Measurements from ENCODE around the gene COLEC11.

The COLEC11 gene

DNA sequence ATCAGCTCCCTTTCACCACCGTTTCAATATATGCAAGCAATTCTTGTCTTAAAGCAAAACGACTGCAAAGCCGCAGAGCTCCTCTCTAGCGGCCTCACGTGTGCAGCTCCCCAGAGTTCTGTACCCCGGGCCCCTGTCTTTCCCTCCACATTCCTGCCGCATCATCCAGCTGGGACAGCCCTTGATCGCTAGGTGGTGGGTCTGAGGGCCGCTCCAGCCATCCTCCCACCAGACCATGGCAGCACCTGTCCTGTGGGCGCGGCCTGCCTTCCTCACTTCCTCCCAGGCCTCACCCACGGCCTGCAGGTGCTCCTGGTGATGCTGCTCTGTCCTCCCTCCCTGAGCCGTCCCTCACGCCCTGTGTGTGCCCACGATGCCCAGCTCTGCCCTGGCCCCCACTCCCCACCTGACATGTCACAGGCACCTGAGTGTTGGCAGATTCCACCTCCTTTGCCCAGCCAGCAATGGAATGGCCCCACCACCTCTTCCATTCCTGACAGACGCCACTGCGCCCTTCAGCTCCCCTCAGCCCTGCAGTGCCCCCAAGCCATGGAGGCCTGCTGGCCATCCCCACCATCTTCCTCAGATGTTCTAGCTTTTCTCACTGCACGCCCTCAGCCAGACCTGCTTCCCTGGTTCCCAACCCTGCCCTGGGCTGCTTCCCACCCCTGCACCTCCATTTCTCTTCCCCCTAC, 47.8 kb downstream of the COLEC11 start:
- WGBS, result 92% methylated on average over 18 of the region's 18 CpGs

DNA sequence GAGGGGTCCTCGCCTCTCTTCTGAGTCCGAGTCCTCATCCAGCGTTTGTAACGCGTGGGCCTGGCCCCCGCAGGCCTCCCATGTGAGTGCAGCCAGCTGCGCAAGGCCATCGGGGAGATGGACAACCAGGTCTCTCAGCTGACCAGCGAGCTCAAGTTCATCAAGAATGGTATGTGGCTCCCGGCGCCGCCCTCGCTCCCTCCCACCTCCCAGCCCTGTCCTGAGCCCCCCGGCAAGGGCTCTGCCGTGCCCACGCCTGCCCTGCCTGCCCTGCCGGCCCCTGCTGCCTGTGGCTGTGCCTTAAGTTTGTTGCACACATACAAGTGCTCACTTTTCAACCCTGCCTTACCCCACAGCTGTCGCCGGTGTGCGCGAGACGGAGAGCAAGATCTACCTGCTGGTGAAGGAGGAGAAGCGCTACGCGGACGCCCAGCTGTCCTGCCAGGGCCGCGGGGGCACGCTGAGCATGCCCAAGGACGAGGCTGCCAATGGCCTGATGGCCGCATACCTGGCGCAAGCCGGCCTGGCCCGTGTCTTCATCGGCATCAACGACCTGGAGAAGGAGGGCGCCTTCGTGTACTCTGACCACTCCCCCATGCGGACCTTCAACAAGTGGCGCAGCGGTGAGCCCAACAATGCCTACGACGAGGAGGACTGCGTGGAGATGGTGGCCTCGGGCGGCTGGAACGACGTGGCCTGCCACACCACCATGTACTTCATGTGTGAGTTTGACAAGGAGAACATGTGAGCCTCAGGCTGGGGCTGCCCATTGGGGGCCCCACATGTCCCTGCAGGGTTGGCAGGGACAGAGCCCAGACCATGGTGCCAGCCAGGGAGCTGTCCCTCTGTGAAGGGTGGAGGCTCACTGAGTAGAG, 48.7 kb downstream of the COLEC11 start:
- H3K36me3 ChIP-seq (ENCODE audit: insufficient read depth, low read length), result no peaks in the 10 kb centered on the region
- H3K9me3 ChIP-seq (ENCODE audit: insufficient read depth, low read depth, low read length), result no peaks in the 10 kb centered on the region
- WGBS, result 95% methylated on average over 48 of the region's 48 CpGs
- H3K4me3 ChIP-seq (ENCODE audit: low read length), result no peak overlapping the region
- no peaks in the 10 kb centered on the region for H3K27me3 ChIP-seq (ENCODE audit: insufficient read depth, low read length)
- H3K9ac ChIP-seq (ENCODE audit: low read depth, low read length), result no peak overlapping the region
- no peak overlapping the region for H3K27ac ChIP-seq (ENCODE audit: low read depth, low read length)
- no peaks in the 10 kb centered on the region for H3K4me1 ChIP-seq (ENCODE audit: insufficient read depth, low read length)

More for the DNA sequence above, 47.8 kb downstream of the COLEC11 start:
- Histone ChIP-seq H3K27ac (ENCODE audit: low read depth, low read length) (no peak overlapping the region), H3K27me3 (ENCODE audit: insufficient read depth, low read length) (no peaks in the 10 kb centered on the region), H3K9me3 (ENCODE audit: insufficient read depth, low read depth, low read length) (no peaks in the 10 kb centered on the region), H3K4me1 (ENCODE audit: insufficient read depth, low read length) (no peaks in the 10 kb centered on the region), H3K36me3 (ENCODE audit: insufficient read depth, low read length) (no peaks in the 10 kb centered on the region), H3K9ac (ENCODE audit: low read depth, low read length) (no peak overlapping the region), H3K4me3 (ENCODE audit: low read length) (no peak overlapping the region)

DNA sequence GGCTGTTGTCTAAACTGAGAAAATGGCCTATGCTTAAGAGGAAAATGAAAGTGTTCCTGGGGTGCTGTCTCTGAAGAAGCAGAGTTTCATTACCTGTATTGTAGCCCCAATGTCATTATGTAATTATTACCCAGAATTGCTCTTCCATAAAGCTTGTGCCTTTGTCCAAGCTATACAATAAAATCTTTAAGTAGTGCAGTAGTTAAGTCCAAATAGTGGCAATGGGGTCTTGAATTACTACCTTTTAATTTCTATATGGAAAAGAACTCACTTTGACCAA, 49.3 kb downstream of the COLEC11 start:
- H3K9ac ChIP-seq (ENCODE audit: low read depth, low read length), result no peak overlapping the region
- no peaks in the 10 kb centered on the region for H3K36me3 ChIP-seq (ENCODE audit: insufficient read depth, low read length)
- H3K27me3 ChIP-seq (ENCODE audit: insufficient read depth, low read length), result no peaks in the 10 kb centered on the region
- no peaks in the 10 kb centered on the region for H3K4me1 ChIP-seq (ENCODE audit: insufficient read depth, low read length)
- no peaks in the 10 kb centered on the region for H3K9me3 ChIP-seq (ENCODE audit: insufficient read depth, low read depth, low read length)
- H3K27ac ChIP-seq (ENCODE audit: low read depth, low read length), result no peak overlapping the region
- no peak overlapping the region for H3K4me3 ChIP-seq (ENCODE audit: low read length)

GRCh38 chr2:3644891-3645605, 50.1 kb downstream of the COLEC11 start:
- Histone ChIP-seq H3K9ac (ENCODE audit: low read depth, low read length) (no peak overlapping the region), H3K27ac (ENCODE audit: low read depth, low read length) (no peak overlapping the region), H3K27me3 (ENCODE audit: insufficient read depth, low read length) (no peaks in the 10 kb centered on the region), H3K4me1 (ENCODE audit: insufficient read depth, low read length) (no peaks in the 10 kb centered on the region), H3K9me3 (ENCODE audit: insufficient read depth, low read depth, low read length) (no peaks in the 10 kb centered on the region), H3K36me3 (ENCODE audit: insufficient read depth, low read length) (no peaks in the 10 kb centered on the region), H3K4me3 (ENCODE audit: low read length) (no peak overlapping the region)
- WGBS, result 88% methylated on average over 15 of the region's 15 CpGs

- H3K27ac ChIP-seq (ENCODE audit: low read depth, low read length), result no peak overlapping the region
- no peak overlapping the region for H3K9ac ChIP-seq (ENCODE audit: low read depth, low read length)
- no peaks in the 10 kb centered on the region for H3K36me3 ChIP-seq (ENCODE audit: insufficient read depth, low read length)
- H3K4me3 ChIP-seq (ENCODE audit: low read length), result no peak overlapping the region
- H3K4me1 ChIP-seq (ENCODE audit: insufficient read depth, low read length), result no peaks in the 10 kb centered on the region; the same call in 1 of the 2 replicates
- no peaks in the 10 kb centered on the region for H3K9me3 ChIP-seq (ENCODE audit: insufficient read depth, low read depth, low read length)
- no peaks in the 10 kb centered on the region for H3K27me3 ChIP-seq (ENCODE audit: insufficient read depth, low read length)
- 88% methylated on average over 10 of the region's 10 CpGs for WGBS
These were observed 51.0 kb downstream of the COLEC11 start for GRCh38 chr2:3645745-3646389.

DNA sequence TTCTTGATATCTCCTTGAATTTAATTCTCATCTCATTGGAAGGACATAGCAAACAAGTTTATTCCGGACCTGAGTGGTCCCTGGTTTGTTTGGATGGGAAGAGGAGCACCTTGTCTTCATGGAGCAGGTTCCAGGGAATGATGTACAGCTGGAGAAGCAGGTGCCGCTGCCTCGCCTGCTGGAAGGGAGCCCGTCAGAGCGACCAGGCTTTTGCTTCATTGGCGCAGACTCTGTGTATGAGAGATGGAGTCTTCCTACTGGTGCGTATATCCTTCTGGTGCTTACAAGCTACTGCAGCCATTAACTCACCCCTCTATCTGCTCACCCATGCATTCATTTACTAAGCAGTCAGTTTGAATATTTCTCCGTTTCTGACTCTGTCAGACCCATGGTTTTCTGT, 51.5 kb downstream of the COLEC11 start:
- no peaks in the 10 kb centered on the region for H3K36me3 ChIP-seq (ENCODE audit: insufficient read depth, low read length)
- H3K4me3 ChIP-seq (ENCODE audit: low read length), result no peak overlapping the region
- WGBS, result 94% methylated on average over 7 of the region's 8 CpGs
- no peak overlapping the region for H3K9ac ChIP-seq (ENCODE audit: low read depth, low read length)
- no peaks in the 10 kb centered on the region for H3K9me3 ChIP-seq (ENCODE audit: insufficient read depth, low read depth, low read length)
- no peaks in the 10 kb centered on the region for H3K27me3 ChIP-seq (ENCODE audit: insufficient read depth, low read length)
- no peak overlapping the region for H3K27ac ChIP-seq (ENCODE audit: low read depth, low read length)
- no peaks in the 10 kb centered on the region; the same call in 1 of the 2 replicates for H3K4me1 ChIP-seq (ENCODE audit: insufficient read depth, low read length)

GRCh38 chr2:3647246-3647645, 52.3 kb downstream of the COLEC11 start:
- 87% methylated on average over 13 of the region's 13 CpGs for WGBS
- no peaks in the 10 kb centered on the region; the same call in 1 of the 2 replicates for H3K4me1 ChIP-seq (ENCODE audit: insufficient read depth, low read length)
- H3K9ac ChIP-seq (ENCODE audit: low read depth, low read length), result no peak overlapping the region
- no peaks in the 10 kb centered on the region for H3K9me3 ChIP-seq (ENCODE audit: insufficient read depth, low read depth, low read length)
- H3K4me3 ChIP-seq (ENCODE audit: low read length), result no peak overlapping the region
- H3K27ac ChIP-seq (ENCODE audit: low read depth, low read length), result no peak overlapping the region
- H3K36me3 ChIP-seq (ENCODE audit: insufficient read depth, low read length), result no peaks in the 10 kb centered on the region
- no peaks in the 10 kb centered on the region for H3K27me3 ChIP-seq (ENCODE audit: insufficient read depth, low read length)

- WGBS, result 93% methylated on average over 14 of the region's 14 CpGs
- no peaks in the 10 kb centered on the region; the same call in 1 of the 2 replicates for H3K4me1 ChIP-seq (ENCODE audit: insufficient read depth, low read length)
These were observed 53.1 kb downstream of the COLEC11 start for GRCh38 chr2:3647831-3648651.

GRCh38 chr2:3648652-3649177, 53.8 kb downstream of the COLEC11 start:
- WGBS, result 94% methylated on average over 20 of the region's 20 CpGs
- no peak overlapping the region for H3K4me3 ChIP-seq (ENCODE audit: low read length)
- H3K9me3 ChIP-seq (ENCODE audit: insufficient read depth, low read depth, low read length), result no peaks in the 10 kb centered on the region
- H3K27ac ChIP-seq (ENCODE audit: low read depth, low read length), result no peak overlapping the region
- no peaks in the 10 kb centered on the region; the same call in 1 of the 2 replicates for H3K4me1 ChIP-seq (ENCODE audit: insufficient read depth, low read length)
- no peaks in the 10 kb centered on the region for H3K27me3 ChIP-seq (ENCODE audit: insufficient read depth, low read length)
- H3K9ac ChIP-seq (ENCODE audit: low read depth, low read length), result no peak overlapping the region
- no peaks in the 10 kb centered on the region for H3K36me3 ChIP-seq (ENCODE audit: insufficient read depth, low read length)

More at GRCh38 chr2:3647831-3648651, 53.1 kb downstream of the COLEC11 start:
- Histone ChIP-seq H3K36me3 (ENCODE audit: insufficient read depth, low read length) (no peaks in the 10 kb centered on the region), H3K4me3 (ENCODE audit: low read length) (no peak overlapping the region), H3K27ac (ENCODE audit: low read depth, low read length) (no peak overlapping the region), H3K9ac (ENCODE audit: low read depth, low read length) (no peak overlapping the region), H3K9me3 (ENCODE audit: insufficient read depth, low read depth, low read length) (no peaks in the 10 kb centered on the region), H3K27me3 (ENCODE audit: insufficient read depth, low read length) (no peaks in the 10 kb centered on the region)

DNA sequence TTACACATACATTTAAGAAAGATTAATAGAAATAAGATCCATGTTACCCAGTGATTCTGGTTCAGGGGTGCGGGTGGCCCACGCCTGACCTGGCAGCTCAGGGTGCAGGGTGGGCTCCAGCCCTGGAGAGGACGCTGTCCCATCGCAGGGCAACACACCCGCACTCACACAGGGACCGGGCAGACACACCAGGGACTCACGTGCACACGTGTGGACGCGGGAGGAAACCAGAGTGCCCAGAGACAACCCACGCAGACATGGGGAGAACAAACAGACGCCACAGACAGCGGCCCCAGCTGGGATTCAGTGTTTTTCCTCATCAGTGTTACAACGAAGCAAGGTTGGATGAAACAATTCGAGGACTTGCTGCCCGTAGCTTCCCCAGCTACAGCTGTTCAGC, 54.7 kb downstream of the COLEC11 start:
- Histone ChIP-seq H3K27me3 (ENCODE audit: insufficient read depth, low read length) (no peaks in the 10 kb centered on the region), H3K4me3 (ENCODE audit: low read length) (no peak overlapping the region), H3K36me3 (ENCODE audit: insufficient read depth, low read length) (no peaks in the 10 kb centered on the region), H3K9me3 (ENCODE audit: insufficient read depth, low read depth, low read length) (no peaks in the 10 kb centered on the region), H3K9ac (ENCODE audit: low read depth, low read length) (no peak overlapping the region), H3K27ac (ENCODE audit: low read depth, low read length) (no peak overlapping the region), H3K4me1 (ENCODE audit: insufficient read depth, low read length) (no peaks in the 10 kb centered on the region; the same call in 1 of the 2 replicates)
- 95% methylated on average over 16 of the region's 16 CpGs for WGBS

Data from HUES64 (cell line).